HG02678 (cell line): ENCODE data around the gene ZBTB45.
"Not testable (repeated sequence)": the region's sequence is repeated elsewhere in the genome, so short reads cannot be mapped to it uniquely, and the experiment has no call there.

Experiments
- ATAC-seq: cut with Tn5 transposase; IDR thresholded peaks from one replicate; pipeline ENCODE4 v1.9.1; 2021; ENCODE audit warnings: mild to moderate bottlenecking, moderate library complexity; ENCODE audit not compliant: unreplicated experiment

The ZBTB45 gene

GRCh38 chr19:58513213-58513693 is 6.4 kb downstream of the ZBTB45 start:
- ATAC-seq: no peak

- no peak for ATAC-seq
Measured at GRCh38 chr19:58511353-58512208, 8.0 kb downstream of the ZBTB45 start, which contains the start of gene SLC27A5. Gene SLC27A5, minus strand, starts transcription at chr19:58511992. Its CDS starts 37 bp downstream, at chr19:58511955.

- ATAC-seq: no peak
Measured at GRCh38 chr19:58510084-58510862, 9.3 kb downstream of the ZBTB45 start.

GRCh38 chr19:58509731-58510083 is 9.9 kb downstream of the ZBTB45 start:
- no peak for ATAC-seq

- not testable (repeated sequence) for ATAC-seq
Measured at GRCh38 chr19:58507602-58508223, 11.9 kb downstream of the ZBTB45 start.

- ATAC-seq: no peak
Measured at GRCh38 chr19:58500242-58500641, 19.4 kb downstream of the ZBTB45 start.

- peak; percentile 91 for ATAC-seq
Measured at GRCh38 chr19:58499021-58499927, 20.3 kb downstream of the ZBTB45 start.

- ATAC-seq: no peak
Measured at GRCh38 chr19:58498316-58499020, 21.1 kb downstream of the ZBTB45 start.

- no peak for ATAC-seq
Measured at GRCh38 chr19:58497634-58498170, 21.9 kb downstream of the ZBTB45 start.

GRCh38 chr19:58492265-58492664 is 27.3 kb downstream of the ZBTB45 start:
- ATAC-seq: no peak

GRCh38 chr19:58491393-58491792 is 28.2 kb downstream of the ZBTB45 start:
- no peak for ATAC-seq

GRCh38 chr19:58484349-58484748 is 35.3 kb downstream of the ZBTB45 start:
- ATAC-seq: not testable (repeated sequence)

GRCh38 chr19:58483776-58484175 is 35.8 kb downstream of the ZBTB45 start:
- ATAC-seq: no peak

- no peak for ATAC-seq
Measured at GRCh38 chr19:58482372-58482771, 37.2 kb downstream of the ZBTB45 start.

- ATAC-seq: no peak
Measured at GRCh38 chr19:58480831-58481230, 38.8 kb downstream of the ZBTB45 start.

- ATAC-seq: no peak
Measured at GRCh38 chr19:58480481-58480830, 39.2 kb downstream of the ZBTB45 start.

GRCh38 chr19:58479736-58480480 is 39.7 kb downstream of the ZBTB45 start:
- no peak for ATAC-seq

- no peak for ATAC-seq
Measured at GRCh38 chr19:58479303-58479702, 40.3 kb downstream of the ZBTB45 start.

- ATAC-seq: no peak
Measured at GRCh38 chr19:58477871-58478270, 41.7 kb downstream of the ZBTB45 start.
